Neural progenitor cell (in vitro differentiated cells): ENCODE data around the gene ADGRG7.

Experiments used
- CTCF ChIP-seq: fragments of 200-600 bp; sonication (generic); IDR thresholded peaks from 2 replicates; pipeline ENCODE4 v1.5.1; 2017; ENCODE audit warnings: antibody characterized with exemption, mild to moderate bottlenecking
- EZH2 ChIP-seq: fragments of 200-600 bp; sonication (generic); IDR thresholded peaks from 2 replicates; pipeline ENCODE4 v1.6.1; 2017; ENCODE audit warnings: antibody characterized with exemption, mild to moderate bottlenecking, moderate library complexity
- EZH2phosphoT487 ChIP-seq: fragments of 200-600 bp; sonication (generic); IDR thresholded peaks from 2 replicates; pipeline ENCODE4 v1.6.1; 2017; ENCODE audit warnings: antibody characterized with exemption

- no peak for TF ChIP-seq CTCF
- TF ChIP-seq EZH2 = no peak
- TF ChIP-seq EZH2phosphoT487 = peak; percentile 65
Observed at GRCh38 chr3:100653604-100654294, 44.3 kb downstream of the ADGRG7 start.
